ENCODE data around the gene NT5M.

Gene NT5M

GRCh38 chr17:17395246-17395802 lies 92.2 kb downstream of the NT5M start:
- no peak for DNase-seq (ENCODE audit: low read depth)

- no peak for DNase-seq (ENCODE audit: low read depth)
These were observed 92.7 kb downstream of the NT5M start for GRCh38 chr17:17395885-17396284.

Data from EH (cell line).